ENCODE measurements around the gene PSMA5.

The PSMA5 gene

DNA sequence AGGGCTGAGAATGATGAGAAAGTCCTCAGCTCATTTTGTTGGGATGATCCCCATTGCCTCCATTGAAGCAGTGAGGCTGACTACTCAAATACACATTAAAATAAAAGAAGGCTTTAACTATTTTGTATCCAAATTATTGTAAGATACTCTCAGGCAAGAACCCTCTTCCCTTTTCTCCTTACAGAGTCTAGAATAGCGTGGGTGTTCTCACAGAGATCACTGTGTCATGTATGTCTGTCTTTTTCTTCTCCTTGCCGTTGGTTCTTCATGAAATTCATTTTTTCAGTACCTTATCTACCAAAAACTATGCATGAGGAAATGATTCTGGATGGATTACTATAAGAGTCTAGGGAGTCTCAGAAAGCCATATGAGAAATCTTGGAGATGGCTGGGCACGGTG, 58.6 kb downstream of the PSMA5 start:
- DNase-seq (ENCODE audit: low read depth) = no peak

DNA sequence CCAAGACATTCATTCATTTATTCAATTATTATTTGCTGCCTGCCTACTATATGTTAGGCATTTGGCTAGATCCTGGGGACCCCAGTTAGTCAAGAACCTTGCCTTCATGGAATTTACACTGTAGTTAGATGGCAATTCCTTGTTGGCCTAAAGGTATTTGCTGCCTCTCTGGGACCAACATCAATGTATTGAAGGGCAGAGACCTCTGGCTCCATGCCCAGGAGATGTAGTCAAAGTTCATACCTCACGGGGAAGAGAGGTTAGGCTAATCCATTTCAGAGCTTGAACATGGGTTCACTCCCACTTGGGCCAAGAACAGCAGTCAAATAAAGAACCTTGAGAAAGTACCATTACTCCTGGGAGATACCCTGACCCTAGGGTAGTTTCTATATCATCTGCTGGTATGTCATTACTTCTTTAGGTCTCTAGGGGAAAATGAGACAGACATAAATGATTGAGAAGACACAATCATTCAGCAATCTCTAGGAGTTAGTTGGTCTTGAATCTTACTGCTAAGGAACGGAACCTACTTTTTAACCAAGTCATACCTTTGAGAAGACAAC, 60.5 kb downstream of the PSMA5 start:
- no peak for DNase-seq (ENCODE audit: low read depth)

DNA sequence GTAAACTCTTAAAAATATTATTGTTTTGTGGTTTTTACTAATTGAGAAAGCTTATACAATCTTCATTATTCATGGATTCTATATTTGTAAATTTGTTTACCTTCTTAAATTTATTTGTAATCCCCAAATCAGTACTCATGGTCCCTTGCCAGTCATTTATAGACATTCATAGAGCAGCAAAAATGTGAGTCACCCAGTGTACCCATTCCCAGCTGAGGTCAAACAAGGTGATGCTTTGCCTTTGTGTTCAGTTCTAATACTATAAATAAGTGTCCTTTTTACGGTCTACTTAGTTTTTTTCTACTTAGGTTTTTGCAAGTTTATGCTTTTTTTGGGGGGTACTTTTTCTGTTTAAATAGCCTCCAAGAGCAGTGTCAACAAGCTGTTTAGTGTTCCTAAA, 64.6 kb downstream of the PSMA5 start:
- no peak for DNase-seq (ENCODE audit: low read depth)

DNA sequence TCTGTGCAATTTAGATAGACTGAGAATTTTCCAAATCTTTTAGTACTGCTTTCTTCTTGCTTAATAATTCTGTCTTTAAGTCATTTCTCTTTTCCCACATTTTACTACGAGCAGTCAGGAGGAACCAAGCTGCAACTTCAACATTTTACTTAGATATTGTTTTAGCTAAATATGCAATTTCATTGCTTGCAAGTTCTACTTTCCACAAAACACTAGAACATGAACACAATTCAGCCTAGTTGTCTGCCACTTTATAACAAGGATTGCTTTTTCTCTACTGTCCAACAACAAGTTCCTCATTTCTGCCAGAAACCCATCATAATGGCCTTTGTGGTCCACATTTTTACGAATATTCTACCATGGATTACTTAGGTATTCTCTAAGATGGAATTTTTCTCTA, 65.2 kb downstream of the PSMA5 start:
- DNase-seq (ENCODE audit: low read depth) = no peak

DNA sequence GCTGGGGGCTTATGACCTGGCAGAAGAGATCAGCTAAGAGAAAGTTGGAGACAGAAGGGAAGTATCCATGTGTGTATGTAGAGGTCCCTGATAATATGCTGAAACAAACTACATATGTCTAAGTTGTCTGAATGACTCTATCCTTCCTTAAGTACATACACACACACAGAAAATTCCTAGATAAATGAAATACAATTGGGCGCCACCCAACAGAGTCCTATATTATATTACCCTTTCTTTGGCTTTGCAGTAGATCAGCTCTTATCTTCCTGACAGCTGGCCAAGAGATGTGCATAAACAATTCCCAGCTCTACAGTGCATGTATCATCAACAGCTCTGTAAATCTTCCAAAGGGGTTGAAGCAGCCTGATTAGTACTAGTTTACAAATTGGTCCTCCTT, 68.6 kb downstream of the PSMA5 start:
- no peak for DNase-seq (ENCODE audit: low read depth)

DNA sequence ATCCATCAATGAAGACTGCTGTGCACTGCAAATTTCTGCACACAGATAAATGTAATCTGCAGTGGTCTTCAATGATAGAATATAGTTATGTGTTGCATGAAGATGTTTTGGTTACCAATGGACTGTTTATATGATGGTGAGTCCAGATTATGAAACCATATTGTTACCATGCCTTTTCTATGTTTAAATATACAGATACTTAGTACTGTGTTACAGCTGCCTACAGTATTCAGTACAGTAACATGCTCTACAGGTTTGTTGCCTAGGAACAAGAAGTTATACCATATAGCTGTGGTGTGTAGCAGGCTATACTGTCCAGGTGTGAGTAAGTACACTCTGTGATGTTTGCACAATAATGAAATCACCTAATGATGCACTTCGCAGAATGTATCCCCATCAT, 69.3 kb downstream of the PSMA5 start:
- no peak for DNase-seq (ENCODE audit: low read depth)

- no peak for DNase-seq (ENCODE audit: low read depth)
Measured at GRCh38 chr1:109356505-109356904, 69.7 kb downstream of the PSMA5 start.

DNA sequence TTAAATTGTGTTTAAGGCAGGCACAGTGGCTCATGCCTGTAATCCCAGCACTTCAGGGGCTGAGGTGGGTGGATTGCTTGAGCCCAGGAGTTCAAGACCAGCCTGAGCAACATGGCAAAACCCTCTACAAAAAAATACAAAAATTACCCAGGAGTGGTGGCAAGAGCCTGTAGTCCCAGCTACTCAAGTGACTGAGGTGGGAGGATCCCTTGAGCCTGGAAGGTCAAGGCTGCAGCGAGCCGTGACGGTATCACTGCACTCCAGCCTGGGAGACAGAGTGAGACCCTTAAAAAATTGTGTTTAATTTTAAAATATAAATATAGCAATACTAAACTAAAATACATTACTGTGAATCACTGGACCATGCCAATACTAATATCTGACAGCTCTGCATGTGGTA, 71.3 kb downstream of the PSMA5 start:
- DNase-seq (ENCODE audit: low read depth) = no peak

- no peak for DNase-seq (ENCODE audit: low read depth)
Measured at GRCh38 chr1:109351457-109351856, 74.8 kb downstream of the PSMA5 start.

DNA sequence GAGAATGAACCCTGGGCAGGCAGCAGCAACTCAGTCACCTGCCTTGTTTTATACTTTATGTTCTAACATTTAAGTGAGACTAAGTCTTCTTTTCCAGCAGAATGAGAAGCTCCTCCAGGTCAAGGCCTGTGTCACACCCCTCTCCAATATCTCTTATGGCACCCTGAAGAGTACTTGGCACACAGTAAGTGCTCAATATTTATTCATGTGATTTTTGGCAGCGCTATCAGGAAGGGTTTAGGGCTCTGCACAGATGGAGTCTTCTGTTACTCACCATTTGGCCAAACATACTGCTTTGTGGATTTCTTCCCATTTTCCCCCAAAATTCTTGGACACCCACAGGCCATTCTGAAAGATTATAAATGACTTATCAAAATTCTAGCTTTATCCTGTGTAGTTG, 75.6 kb downstream of the PSMA5 start:
- no peak for DNase-seq (ENCODE audit: low read depth)

DNA sequence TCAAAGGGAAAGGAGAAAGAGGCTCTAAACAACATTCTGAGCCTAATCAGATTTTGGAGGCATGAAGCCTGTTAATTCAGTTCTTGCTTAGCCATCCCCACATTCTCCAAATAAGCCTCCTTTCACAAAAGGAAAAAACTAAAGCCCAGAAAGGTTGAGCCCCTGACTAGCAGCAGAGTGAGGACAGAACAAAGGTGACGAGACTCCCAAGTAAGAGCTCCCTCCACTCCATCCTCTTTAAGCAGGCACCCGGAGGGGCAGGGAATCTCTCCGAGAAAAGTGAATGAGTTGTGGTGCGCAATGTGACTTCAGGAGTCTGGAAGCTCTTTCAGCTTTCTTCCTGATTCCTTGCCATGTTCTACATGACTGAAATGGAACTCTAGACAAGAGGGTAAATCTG, 76.1 kb downstream of the PSMA5 start:
- no peak for DNase-seq (ENCODE audit: low read depth)

All from activated T-cell treated with anti-CD3 and anti-CD28 coated beads for 48 hours (primary cell).